Adrenal gland (tissue), 12 donors: Measurements from ENCODE around the gene KRTAP10-7. TPM values are rescaled to one million over a fixed set of nuclear protein-coding genes. Genes with fewer than 3 reads are reported as not detected.

Experiments used
- DNase-seq, 7 donors: peaks; one replicate each; pipeline ENCODE4 v3.0.0-alpha.2; 2019 to 2020
- H3K27ac ChIP-seq, 5 donors: fragments of 200-600 bp; sonication (generic) in 4 of 5; 1 replicate in 3 of 5; 2 replicates in 2 of 5; pipeline versions ENCODE4 v1.5.1 to v1.8.0; 2016 to 2020; ENCODE audit warnings: mild to moderate bottlenecking in 1 of 5
- H3K27me3 ChIP-seq: fragments of 200-600 bp; 2 replicates; pipeline ENCODE4 v1.8.0; 2021
- H3K36me3 ChIP-seq, 2 donors: fragments of 200-600 bp; replicated peaks in 1 of 2; 1 replicate in 1 of 2; 2 replicates in 1 of 2; pipeline versions ENCODE4 v1.5.1 to v1.8.0; 2018 to 2022
- H3K4me1 ChIP-seq, 2 donors: fragments of 200-600 bp; replicated peaks in 1 of 2; 1 replicate in 1 of 2; 2 replicates in 1 of 2; pipeline versions ENCODE4 v1.5.1 to v1.8.0; 2018 to 2021
- H3K4me3 ChIP-seq, 4 donors: fragments of 200-600 bp; sonication (generic) in 3 of 4; one replicate each; pipeline ENCODE4 v1.5.1; 2016 to 2018
- H3K9me3 ChIP-seq, 3 donors: fragments of 200-600 bp; sonication (generic) in 1 of 3; replicated peaks in 1 of 3; 1 replicate in 2 of 3; 2 replicates in 1 of 3; pipeline versions ENCODE4 v1.5.1 to v1.8.0; 2016 to 2021
- POLR2A ChIP-seq, 2 donors: fragments of 450-650 bp; IDR thresholded peaks; one replicate each; pipeline ENCODE4 v1.6.1; 2017; ENCODE audit warnings: antibody characterized with exemption in 2 of 2, mild to moderate bottlenecking in 2 of 2, moderate library complexity in 1 of 2
- WGBS, 4 donors: extraction: QIAGEN DNeasy Blood & Tissue Kit in 2 of 4; methylation state at CpG; one replicate each; pipeline versions ENCODE4 v1.1.5 to v1.1.7; 2013 to 2017; 5-methylcytosine and 5-hydroxymethylcytosine counted together
- intact Hi-C, 2 donors: fragments of 100-400 bp; cut with DNase I; formaldehyde crosslinking; loops; one replicate each; pipeline versions ENCODE4 v1.14.1 to v1.15.0; 2022 to 2023
- polyA plus RNA-seq, 3 donors: library from polyadenylated mRNA; stranded (reverse); fragments of 200-250 nt in 2 of 3; fragments of 350-450 nt in 1 of 3; fragmentation: Illumina TruSeq in 1 of 3; extraction: RNeasy Lipid Tissue Mini Kit (QIAGEN cat#74804) in 1 of 3; gene quantifications; one replicate each; pipeline ENCODE4 v1.2.3, GENCODE V29; 2013 to 2014
- total RNA-seq, 9 donors: library from RNA; depleted of rRNA in 4 of 9; stranded (reverse); fragments of >200 nt in 4 of 9; fragments of 120-200 nt in 1 of 9; fragmentation: NEBNext Ultra II Directional in 1 of 9; extraction: Animal tissue kit (Norgen Biotek cat#: 25700) in 1 of 9; gene quantifications; one replicate each; pipeline versions ENCODE4 v1.1.0 to v1.2.4, GENCODE V29; 2013 to 2023
- TF ChIP-seq, protein P1 (sequence below), 6 experiments: fragments of 450-650 bp in 4 of 6; fragments of 200-600 bp in 2 of 6; sonication (generic) in 1 of 6; IDR thresholded peaks; 1 replicate in 5 of 6; 2 replicates in 1 of 6; pipeline versions ENCODE4 v1.5.1 to v1.8.0; 2016 to 2021; ENCODE audit warnings: antibody characterized with exemption in 6 of 6, mild to moderate bottlenecking in 2 of 6, moderate library complexity in 1 of 6
- donor health status: healthy with polysubstance abuse.
- donor health status: Bipolar disorder and iron deficiency.
- donor health status: DM: yes; HTN: yes; CAD: no.
- donor health status: DM: no; HTN: no; CAD: no.
- donor health status: DM: no; HTN: no; CAD: no.
- donor health status: DM: yes; HTN: yes; CAD: no.

The KRTAP10-7 gene
- total and polyA plus RNA-seq, 12 donors, result not detected

DNA sequence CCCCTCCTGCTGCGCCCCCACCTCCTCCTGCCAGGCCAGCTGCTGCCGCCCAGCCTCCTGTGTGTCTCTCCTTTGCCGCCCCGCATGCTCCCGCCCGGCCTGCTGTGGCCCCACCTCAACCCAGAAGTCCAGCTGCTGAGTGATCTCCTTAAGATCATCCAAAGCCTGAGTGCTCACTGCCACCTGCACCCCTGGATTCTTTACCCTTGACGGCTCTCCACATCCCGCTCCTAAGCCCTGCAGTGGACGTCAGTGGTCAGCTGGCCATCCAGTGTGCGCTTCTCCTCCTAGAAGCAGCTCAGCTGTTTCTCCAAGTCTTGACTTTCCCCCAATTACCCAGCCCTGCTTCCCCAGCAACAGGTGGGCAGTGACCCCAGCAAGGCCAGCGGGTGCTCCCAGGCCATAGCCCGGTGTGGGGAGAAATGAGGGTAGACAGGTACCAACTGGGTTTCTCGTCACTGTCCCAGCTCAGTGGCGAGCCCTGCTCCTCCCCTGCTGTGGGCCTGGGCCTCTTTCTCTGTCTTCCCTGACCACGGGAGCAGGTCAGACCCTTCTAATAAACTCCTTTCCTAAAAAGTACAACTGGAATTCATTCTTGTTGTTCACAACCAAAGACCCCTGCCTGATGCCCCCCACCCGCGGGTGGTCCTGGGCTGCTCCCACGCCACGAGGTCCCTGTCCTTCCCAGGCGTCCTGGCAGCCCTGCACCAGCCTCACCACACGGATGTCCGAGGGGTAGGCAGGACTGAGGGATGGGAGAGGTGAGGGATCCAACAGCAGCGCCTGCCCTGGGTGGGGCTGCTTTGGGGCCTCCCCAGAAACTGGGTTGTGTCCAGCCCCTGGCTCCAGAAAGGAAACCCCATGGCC lies 1.4 kb downstream of the KRTAP10-7 start:
- Histone ChIP-seq H3K4me3 (no peak overlapping the region), H3K4me1 (no peaks in the 10 kb centered on the region), H3K27me3 (peaks cover 8% of the 10 kb centered on the region), H3K9me3 (no peaks in the 10 kb centered on the region), H3K36me3 (no peaks in the 10 kb centered on the region), H3K27ac (no peak overlapping the region)
- intact Hi-C loops, result no loop called here
- TF ChIP-seq, protein P1, sequence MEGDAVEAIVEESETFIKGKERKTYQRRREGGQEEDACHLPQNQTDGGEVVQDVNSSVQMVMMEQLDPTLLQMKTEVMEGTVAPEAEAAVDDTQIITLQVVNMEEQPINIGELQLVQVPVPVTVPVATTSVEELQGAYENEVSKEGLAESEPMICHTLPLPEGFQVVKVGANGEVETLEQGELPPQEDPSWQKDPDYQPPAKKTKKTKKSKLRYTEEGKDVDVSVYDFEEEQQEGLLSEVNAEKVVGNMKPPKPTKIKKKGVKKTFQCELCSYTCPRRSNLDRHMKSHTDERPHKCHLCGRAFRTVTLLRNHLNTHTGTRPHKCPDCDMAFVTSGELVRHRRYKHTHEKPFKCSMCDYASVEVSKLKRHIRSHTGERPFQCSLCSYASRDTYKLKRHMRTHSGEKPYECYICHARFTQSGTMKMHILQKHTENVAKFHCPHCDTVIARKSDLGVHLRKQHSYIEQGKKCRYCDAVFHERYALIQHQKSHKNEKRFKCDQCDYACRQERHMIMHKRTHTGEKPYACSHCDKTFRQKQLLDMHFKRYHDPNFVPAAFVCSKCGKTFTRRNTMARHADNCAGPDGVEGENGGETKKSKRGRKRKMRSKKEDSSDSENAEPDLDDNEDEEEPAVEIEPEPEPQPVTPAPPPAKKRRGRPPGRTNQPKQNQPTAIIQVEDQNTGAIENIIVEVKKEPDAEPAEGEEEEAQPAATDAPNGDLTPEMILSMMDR (IDR thresholded peaks at IDR 0.05), result no peak
- no peak for TF ChIP-seq POLR2A (IDR thresholded peaks at IDR 0.05)
- DNase-seq, result no peak
- WGBS, 4 donors, result 68 to 77% (median 73%) methylated on average over 14 to 23 of the region's 23 CpGs

- peaks cover 8% of the 10 kb centered on the region for H3K27me3 ChIP-seq
- DNase-seq, result no peak
- intact Hi-C loops, result no loop called here
- no peak for TF ChIP-seq POLR2A (IDR thresholded peaks at IDR 0.05)
- TF ChIP-seq, protein P1 (IDR thresholded peaks at IDR 0.05), result no peak
- H3K27ac ChIP-seq, result no peak overlapping the region
- H3K4me1 ChIP-seq, result no peaks in the 10 kb centered on the region
- no peaks in the 10 kb centered on the region for H3K36me3 ChIP-seq
- 55 to 80% (median 74%) methylated on average over 1 to 20 of the region's 21 CpGs for WGBS, 4 donors
- H3K4me3 ChIP-seq, result no peak overlapping the region
- no peaks in the 10 kb centered on the region for H3K9me3 ChIP-seq
These were observed 2.1 kb downstream of the KRTAP10-7 start for GRCh38 chr21:44602463-44602850.

DNA sequence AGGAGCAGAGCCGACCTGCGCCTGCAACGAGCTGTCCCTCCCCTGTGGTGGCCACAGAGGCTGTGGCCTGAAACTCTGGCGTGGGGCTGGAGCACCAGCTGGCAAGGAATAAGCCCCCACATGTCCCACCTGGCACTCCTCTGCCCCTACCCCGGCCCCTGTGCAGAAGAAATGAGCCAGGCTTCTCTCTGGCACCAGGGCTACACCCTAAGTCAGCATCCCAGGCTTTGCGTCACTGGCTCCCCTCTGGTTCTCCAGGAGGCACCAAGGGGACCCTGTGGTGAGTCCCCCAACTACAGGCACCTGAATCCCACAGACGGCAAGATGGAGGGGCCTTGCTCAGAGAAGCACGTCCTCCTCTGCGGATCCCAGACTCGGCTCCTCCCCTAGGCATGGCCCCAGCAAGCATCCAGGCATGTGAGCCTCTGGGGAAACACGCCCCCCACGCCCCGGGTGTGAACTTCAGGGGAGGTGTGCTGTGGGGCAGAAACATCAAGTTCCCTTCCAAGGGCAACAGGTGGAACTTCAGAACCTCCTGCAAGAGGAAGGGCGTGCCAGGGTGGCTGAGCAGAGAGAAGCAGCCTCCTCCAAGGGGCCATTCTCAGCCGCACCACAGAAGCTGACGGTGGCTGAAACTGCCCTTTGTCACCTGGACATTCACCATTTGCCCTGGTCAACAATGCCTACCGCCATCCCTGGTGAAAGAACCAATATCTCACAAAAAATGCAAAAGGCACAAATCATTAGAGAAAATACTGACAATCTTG lies 2.9 kb downstream of the KRTAP10-7 start:
- no peak for DNase-seq
- Histone ChIP-seq H3K4me3 (no peak overlapping the region), H3K36me3 (no peaks in the 10 kb centered on the region), H3K4me1 (no peaks in the 10 kb centered on the region), H3K27ac (no peak overlapping the region), H3K9me3 (no peaks in the 10 kb centered on the region), H3K27me3 (peaks cover 8% of the 10 kb centered on the region)
- TF ChIP-seq, protein P1 (IDR thresholded peaks at IDR 0.05), result no peak
- no peak for TF ChIP-seq POLR2A (IDR thresholded peaks at IDR 0.05)
- intact Hi-C loops, result no loop called here
- 46 to 65% (median 57%) methylated on average over 3 to 17 of the region's 17 CpGs for WGBS, 4 donors

DNA sequence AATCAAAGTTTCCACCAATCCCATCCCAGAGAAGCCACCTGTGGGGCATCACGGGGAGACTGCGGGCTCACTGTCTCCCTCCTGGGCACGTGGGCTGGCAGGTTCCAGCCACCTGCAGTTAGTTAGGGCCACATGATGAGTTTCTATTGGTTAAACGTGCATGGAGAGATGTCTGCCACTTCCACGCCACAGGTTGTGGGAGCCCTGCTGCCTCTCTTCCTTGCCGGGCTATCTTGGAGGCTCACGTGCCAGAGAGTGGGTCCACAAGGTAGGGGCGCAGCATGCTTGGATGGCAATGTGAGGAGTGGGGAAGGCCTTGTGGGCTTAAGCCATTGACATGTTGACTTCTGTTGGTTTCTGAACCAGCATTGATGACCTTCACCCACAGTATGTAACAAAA lies 3.5 kb downstream of the KRTAP10-7 start:
- H3K36me3 ChIP-seq, result no peaks in the 10 kb centered on the region
- H3K4me1 ChIP-seq, result no peaks in the 10 kb centered on the region
- H3K27me3 ChIP-seq, result peaks cover 8% of the 10 kb centered on the region
- no peak for DNase-seq
- TF ChIP-seq, protein P1 (IDR thresholded peaks at IDR 0.05), result no peak
- no peak for TF ChIP-seq POLR2A (IDR thresholded peaks at IDR 0.05)
- H3K27ac ChIP-seq, result no peak overlapping the region
- no peaks in the 10 kb centered on the region for H3K9me3 ChIP-seq
- intact Hi-C loops, result no loop called here
- H3K4me3 ChIP-seq, result no peak overlapping the region
- WGBS, 4 donors, result 83 to 87% (median 84%) methylated on average over 8 of the region's 8 CpGs
